Cortex of kidney (tissue), 1 donor: Measurements from ENCODE around the gene FXYD7.

Experiments
- DNase-seq: peaks from one replicate; lab custom pipeline; 2025; lab: John Stamatoyannopoulos, UW

The FXYD7 gene

DNA sequence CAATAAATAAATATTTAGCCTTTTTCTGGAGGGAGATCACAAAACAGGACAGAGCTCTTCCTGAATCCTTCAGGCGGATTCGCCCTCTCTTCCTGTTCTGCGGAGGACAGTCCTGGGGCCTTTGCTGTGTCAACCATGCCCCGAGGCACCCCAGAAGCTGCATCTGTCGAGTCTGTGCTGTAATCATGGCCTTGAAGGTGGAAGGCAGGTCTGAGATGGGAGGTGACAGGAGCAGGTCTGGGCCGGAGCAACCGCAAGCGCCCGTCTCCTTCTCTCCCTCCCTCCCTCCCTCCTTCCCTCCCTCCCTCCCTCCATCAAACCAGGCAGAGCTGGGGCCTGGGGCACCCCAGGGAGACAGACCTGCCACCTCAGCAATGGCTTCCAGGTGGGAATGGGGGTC is 32.1 kb upstream of the FXYD7 start:
- DNase-seq: no peak

- DNase-seq: no peak
These were observed 29.9 kb upstream of the FXYD7 start for GRCh38 chr19:35112995-35113688.

DNA sequence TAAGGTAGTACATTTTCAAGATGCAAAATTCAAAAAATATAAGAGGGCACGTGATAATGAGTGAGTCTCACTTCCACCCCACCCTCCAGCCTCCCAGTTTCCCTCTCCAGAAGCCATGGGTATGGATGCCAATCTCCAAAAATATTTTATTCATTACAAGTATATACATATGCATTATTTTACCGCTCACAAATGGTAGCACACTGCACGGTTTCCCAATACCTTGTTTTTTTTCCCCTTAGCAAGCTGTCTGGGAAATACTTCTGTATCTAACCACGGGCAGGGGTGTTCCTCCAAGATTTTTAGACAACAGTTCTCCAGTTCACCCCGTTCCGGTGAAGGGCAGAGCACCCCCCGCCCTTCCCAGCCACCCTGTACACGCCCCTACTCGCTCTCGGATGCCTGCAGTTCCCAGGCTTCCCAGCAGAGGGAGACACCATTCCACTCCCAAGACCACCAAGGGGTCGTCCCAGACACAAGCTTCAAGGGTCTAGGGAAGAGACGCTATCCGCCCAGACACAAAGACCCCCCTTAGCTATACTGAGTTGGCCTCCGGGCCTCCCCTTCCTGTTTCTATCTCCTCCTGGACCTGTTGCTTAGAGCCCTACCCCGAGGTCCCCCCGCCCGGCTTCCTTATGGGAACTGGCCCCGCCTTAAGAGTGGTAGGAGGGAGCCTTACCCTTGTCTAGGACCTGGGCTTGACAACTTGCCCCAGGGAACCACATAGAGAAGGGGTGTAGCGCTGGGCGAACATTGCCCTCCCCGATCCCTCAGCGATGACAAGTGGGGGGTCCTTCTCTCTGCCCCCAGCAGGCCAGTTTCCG is 28.5 kb upstream of the FXYD7 start:
- no peak for DNase-seq

DNA sequence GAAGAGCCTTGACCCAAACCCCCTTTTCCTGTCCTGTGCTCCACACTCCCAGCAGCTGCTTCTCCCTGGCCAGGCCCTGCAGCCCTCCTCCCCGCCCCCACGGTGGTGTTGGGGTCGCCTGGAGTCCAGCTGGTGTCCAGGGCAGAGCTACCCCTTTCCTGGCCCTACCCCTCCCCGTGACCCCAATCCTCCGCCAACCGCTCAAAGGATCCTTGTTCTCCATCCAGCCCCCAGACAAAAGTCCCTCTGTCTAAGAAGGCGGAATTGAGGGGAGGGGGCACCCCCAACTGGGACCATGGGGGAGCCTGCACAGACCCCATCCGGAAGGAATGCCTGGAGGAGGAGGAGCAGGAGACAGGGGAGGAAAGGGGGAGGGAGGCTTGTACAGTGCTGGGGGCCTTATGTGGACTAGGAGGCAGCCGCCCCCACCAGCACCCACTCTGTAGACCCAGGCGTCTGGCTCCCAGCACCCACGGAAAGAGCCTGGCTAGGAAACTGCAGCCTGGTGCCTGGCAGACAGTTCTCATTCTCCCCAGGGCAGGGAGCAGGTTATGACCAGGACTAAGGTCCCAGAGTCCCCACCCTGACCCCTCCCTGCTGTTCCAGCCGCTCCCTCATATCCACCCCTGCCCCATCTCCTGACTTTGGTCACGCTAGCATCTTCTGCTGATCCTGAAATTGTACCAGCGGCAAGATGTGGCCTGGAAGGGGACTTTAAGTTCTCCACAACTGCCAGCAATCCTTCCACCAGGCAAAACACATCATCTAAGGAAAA is 27.7 kb upstream of the FXYD7 start, which contains the start of gene FXYD3:
Gene FXYD3, plus strand, starts transcription at position 647 of the 775 bp plus-strand sequence. CDS start 3,554 bp downstream, outside the sequence.
- no peak for DNase-seq

- DNase-seq: no peak
These were observed 26.8 kb upstream of the FXYD7 start for GRCh38 chr19:35116072-35116801.

DNA sequence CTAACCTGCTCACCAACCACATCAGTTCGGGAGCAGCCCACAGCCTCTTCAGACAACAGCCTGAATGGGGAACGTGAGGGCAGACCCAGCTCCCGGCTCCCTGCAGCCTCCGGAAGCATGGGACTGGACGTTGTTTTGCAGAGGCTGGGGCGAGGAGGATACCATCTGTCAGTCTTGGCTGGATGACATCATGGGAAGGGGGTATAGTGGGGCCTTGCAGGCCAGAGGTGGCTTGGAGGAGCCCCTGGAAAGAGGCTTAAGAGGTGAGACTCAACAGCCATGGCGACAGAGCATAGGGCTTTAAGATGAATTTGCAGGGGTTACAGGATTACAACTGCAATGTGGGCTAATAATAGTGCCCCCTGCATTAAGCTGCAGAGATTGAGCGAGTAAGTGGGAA is 25.9 kb upstream of the FXYD7 start:
- DNase-seq: no peak

DNA sequence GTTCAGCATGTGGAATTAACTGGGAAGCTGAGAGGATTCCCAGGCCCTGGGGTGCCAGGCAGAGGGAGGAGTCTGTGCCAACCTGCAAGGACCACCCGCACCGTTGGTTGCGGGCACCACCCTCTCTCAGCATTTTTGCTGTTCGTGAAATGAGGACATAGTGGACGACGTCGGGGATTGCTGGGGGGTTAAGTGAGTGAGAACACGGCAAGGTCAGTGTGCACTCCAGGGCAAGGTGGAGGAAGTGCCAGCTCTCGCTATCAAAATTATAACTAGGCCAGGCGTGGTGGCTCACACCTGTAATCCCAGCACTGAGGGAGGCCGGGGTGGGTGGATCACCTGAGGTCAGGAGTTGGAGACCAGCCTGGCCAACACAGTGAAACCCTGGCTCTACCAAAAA is 25.3 kb upstream of the FXYD7 start:
- DNase-seq: no peak

GRCh38 chr19:35118268-35119020 is 24.6 kb upstream of the FXYD7 start:
- no peak for DNase-seq

DNA sequence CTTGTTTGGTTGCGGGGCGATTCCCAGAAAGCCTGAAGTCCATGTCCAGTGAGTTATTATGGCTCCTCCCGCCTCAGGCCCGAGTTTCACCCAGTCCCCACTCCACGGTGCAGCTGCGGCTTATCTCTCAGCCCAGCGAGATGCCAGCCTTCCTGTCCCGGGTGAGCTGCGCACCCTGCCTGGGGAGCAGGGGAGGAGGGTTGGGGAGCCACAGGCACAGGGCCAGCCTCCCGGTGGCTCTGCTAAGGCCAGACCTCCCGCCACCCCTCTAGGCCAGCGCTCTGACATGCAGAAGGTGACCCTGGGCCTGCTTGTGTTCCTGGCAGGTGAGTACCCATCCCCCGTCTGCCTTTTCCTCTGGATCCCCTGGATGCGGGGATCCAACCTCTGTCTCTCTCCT is 24.0 kb upstream of the FXYD7 start:
- DNase-seq: no peak

GRCh38 chr19:35119578-35120155 is 23.4 kb upstream of the FXYD7 start:
- DNase-seq: no peak

DNA sequence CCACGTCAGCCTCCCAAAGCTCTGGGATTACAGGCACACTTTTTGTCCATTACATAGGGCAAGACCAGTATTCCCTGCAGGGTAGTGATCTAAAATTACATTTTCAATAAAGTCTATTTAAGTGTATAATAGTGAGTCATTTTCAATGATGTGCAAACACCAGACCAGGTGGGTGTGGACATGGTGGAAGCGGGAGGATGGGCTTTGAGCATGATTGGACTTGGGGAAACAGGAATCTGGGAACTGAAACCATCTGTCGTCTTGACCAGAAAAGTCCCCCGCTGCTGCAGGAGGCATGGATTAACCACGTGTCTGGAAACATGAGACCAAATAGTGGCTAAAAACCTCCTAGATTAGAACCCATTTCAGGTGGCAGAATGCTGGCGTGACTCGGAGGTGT is 22.6 kb upstream of the FXYD7 start:
- DNase-seq: no peak

DNA sequence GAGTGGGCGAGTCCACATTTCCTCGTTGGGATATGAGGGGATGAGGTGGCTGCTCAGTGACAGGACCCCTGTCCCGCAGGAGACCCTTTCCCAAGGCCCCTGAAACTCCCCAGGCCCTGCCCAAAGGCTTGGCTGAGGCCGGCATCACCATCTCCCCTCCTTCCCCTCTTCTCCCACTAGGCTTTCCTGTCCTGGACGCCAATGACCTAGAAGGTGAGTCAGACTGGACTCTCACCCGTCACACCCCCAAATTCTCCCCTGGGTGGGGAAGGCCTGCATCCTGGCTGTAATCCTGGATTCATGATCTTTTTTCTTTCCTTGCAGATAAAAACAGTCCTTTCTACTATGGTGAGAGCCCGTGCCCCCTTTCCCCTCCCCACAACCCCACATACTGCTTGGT is 22.2 kb upstream of the FXYD7 start:
- no peak for DNase-seq

- no peak for DNase-seq
These were observed 20.1 kb upstream of the FXYD7 start for GRCh38 chr19:35122687-35123551.

DNA sequence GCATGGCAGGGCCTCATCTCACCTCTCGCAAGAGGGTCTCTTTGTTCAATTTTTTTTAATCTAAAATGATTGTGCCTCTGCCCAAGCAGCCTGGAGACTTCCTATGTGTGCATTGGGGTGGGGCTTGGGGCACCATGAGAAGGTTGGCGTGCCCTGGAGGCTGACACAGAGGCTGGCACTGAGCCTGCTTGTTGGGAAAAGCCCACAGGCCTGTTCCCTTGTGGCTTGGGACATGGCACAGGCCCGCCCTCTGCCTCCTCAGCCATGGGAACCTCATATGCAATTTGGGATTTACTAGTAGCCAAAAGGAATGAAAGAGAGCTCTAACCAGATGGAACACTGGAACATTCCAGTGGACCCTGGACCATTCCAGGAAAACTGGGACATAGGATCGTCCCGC is 19.5 kb upstream of the FXYD7 start:
- DNase-seq: no peak

DNA sequence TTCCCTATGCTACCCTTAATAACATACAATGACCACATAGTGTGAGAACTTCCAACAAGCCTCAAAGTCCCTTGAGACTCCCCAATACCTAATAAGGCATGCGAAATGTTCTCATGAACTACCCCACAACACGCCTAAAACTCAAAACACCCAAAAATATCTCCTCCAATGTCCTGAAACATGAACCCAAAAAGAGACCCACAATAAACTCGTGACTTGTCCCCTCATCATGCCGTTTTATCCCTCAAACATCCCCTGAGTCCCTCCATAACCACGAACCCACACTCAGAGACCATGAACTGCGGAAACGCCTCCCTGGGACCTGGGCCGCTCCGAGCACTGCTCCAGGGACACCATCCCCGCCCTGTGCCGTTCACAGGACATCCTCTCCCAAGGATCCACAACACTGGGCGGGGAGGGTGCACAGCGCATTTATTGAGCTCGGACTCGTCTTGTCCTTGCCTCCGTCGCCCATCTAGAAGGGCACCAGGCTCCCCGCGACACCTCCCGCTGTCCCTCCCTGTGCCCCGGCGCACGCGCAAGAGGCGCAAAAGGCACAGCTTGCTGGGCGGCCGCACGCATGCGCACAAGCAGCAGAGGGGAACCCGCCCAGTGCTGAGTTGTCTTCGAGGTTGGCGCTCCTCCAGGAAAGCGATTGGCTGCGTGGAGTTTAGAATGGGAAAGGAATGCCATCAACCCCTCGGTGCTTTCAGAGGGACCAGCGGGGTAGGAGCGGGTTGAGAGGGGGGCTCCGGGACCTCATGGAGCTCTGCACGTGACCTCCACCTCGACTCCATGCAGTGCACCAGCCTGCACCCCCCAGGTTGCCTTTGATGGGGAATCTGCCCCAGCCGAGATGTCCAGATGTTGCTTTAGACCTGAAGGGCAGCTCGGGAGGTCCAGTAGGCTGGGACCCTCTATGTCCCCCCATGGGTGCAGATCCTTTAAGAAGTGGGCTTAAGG is 18.7 kb upstream of the FXYD7 start:
- DNase-seq: peak; percentile 17

- DNase-seq: no peak
These were observed 17.8 kb upstream of the FXYD7 start for GRCh38 chr19:35125270-35125717.

GRCh38 chr19:35125749-35126623 is 17.1 kb upstream of the FXYD7 start:
- DNase-seq: no peak

- no peak for DNase-seq
These were observed 16.5 kb upstream of the FXYD7 start for GRCh38 chr19:35126624-35126959.
